ENCODE data around the gene PPP1R3F.
A peak's percentile ranks its signal among the peaks of the same experiment; 100 is the strongest.

Gene PPP1R3F

DNA sequence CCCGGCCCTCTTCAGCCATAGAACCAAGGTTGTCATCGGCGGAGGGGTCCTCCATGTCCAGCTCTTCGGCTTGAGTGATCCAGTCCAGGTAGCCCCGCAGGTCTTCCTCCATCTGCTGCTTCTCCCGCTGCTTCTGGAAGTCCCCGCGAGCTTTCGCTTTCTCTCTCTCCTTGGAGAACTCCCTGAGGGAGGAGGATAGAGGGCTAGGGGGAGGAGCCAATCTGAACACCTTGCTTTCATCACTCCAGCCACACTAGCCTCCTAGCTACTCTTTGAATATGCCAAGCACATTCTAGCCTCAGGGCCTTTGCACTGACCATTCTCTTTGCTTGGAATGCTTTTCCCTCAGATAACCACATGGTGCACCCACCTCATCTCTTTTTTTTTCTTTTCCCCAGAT lies 42.6 kb upstream of the PPP1R3F start:
- Histone ChIP-seq H4K20me1 (ENCODE audit: insufficient read depth) (no peaks in the 10 kb centered on the region), H3K36me3 (ENCODE audit: insufficient read depth) (no peaks in the 10 kb centered on the region), H3K27ac (no peak overlapping the region), H3K9ac (no peak overlapping the region), H3K4me2 (no peak overlapping the region), H3K27me3 (ENCODE audit: insufficient read depth, low read depth) (peaks cover 8% of the 10 kb centered on the region; the same call in 1 of the 2 replicates), H3K4me3 (IDR thresholded peaks at IDR 0.05; ENCODE audit: insufficient read depth, low read depth, low read length) (no peak overlapping the region), H3K4me1 (ENCODE audit: low read depth, poor library complexity, severe bottlenecking) (peaks cover 3% of the 10 kb centered on the region), H3K79me2 (ENCODE audit: insufficient read depth, low read depth) (no peaks in the 10 kb centered on the region), H2AFZ (ENCODE audit: low read depth) (no peak overlapping the region)
- TF ChIP-seq, protein P1, sequence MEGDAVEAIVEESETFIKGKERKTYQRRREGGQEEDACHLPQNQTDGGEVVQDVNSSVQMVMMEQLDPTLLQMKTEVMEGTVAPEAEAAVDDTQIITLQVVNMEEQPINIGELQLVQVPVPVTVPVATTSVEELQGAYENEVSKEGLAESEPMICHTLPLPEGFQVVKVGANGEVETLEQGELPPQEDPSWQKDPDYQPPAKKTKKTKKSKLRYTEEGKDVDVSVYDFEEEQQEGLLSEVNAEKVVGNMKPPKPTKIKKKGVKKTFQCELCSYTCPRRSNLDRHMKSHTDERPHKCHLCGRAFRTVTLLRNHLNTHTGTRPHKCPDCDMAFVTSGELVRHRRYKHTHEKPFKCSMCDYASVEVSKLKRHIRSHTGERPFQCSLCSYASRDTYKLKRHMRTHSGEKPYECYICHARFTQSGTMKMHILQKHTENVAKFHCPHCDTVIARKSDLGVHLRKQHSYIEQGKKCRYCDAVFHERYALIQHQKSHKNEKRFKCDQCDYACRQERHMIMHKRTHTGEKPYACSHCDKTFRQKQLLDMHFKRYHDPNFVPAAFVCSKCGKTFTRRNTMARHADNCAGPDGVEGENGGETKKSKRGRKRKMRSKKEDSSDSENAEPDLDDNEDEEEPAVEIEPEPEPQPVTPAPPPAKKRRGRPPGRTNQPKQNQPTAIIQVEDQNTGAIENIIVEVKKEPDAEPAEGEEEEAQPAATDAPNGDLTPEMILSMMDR (conservative IDR thresholded peaks at IDR 0.05; ENCODE audit: low read depth, low read length), result no peak

DNA sequence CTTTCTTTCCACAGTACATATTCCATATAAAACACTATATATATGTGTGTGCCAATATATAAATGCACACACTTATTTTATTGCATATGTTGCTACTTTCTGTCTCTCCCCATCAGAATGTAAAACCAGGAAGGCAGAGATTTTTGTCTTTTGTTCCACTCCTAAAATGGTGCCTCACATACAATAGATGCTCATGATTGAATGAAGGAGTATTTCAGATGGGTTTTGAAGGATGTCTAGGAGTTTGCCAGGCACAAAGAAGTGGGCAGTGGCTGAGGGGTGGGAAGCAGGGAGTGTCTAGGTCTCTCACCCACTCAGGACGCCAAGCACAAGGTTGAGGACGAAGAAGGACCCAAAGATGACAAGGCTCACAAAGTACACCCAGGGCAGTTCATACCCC lies 41.9 kb upstream of the PPP1R3F start:
- Histone ChIP-seq H3K27me3 (ENCODE audit: insufficient read depth, low read depth) (peaks cover 8% of the 10 kb centered on the region; the same call in 1 of the 2 replicates), H2AFZ (ENCODE audit: low read depth) (no peak overlapping the region), H3K4me2 (no peak overlapping the region), H3K9ac (no peak overlapping the region), H3K36me3 (ENCODE audit: insufficient read depth) (no peaks in the 10 kb centered on the region), H3K27ac (no peak overlapping the region), H3K4me1 (ENCODE audit: low read depth, poor library complexity, severe bottlenecking) (peaks cover 3% of the 10 kb centered on the region), H3K79me2 (ENCODE audit: insufficient read depth, low read depth) (no peaks in the 10 kb centered on the region), H4K20me1 (ENCODE audit: insufficient read depth) (no peaks in the 10 kb centered on the region), H3K4me3 (IDR thresholded peaks at IDR 0.05; ENCODE audit: insufficient read depth, low read depth, low read length) (no peak overlapping the region)
- TF ChIP-seq, protein P1 (conservative IDR thresholded peaks at IDR 0.05; ENCODE audit: low read depth, low read length), result no peak

DNA sequence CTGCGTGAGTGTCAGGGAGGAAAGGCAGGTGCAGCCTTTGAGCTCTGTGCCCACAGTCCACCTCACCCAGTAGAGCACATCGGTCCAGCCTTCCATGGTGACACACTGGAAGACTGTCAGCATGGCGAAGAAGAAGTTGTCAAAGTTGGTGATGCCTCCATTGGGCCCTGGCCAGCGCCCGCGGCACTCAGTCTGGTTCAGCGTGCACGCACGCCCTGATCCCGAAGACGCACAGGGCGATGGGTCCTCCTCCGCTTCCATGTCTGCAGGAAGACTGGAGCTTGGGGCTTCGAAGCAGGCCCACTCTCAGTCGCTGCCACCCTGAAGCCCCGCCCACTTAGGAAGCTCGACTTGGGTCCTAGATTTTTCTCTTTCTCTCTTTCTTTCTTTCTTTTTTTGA lies 41.4 kb upstream of the PPP1R3F start:
- Histone ChIP-seq H3K27ac (no peak overlapping the region), H3K79me2 (ENCODE audit: insufficient read depth, low read depth) (no peaks in the 10 kb centered on the region), H3K4me2 (no peak overlapping the region), H3K4me1 (ENCODE audit: low read depth, poor library complexity, severe bottlenecking) (peaks cover 3% of the 10 kb centered on the region), H2AFZ (ENCODE audit: low read depth) (no peak overlapping the region), H3K27me3 (ENCODE audit: insufficient read depth, low read depth) (peaks cover 8% of the 10 kb centered on the region; the same call in 1 of the 2 replicates), H3K4me3 (IDR thresholded peaks at IDR 0.05; ENCODE audit: insufficient read depth, low read depth, low read length) (no peak overlapping the region), H3K9ac (no peak overlapping the region), H3K36me3 (ENCODE audit: insufficient read depth) (no peaks in the 10 kb centered on the region), H4K20me1 (ENCODE audit: insufficient read depth) (no peaks in the 10 kb centered on the region)
- TF ChIP-seq, protein P1 (conservative IDR thresholded peaks at IDR 0.05; ENCODE audit: low read depth, low read length), result no peak

DNA sequence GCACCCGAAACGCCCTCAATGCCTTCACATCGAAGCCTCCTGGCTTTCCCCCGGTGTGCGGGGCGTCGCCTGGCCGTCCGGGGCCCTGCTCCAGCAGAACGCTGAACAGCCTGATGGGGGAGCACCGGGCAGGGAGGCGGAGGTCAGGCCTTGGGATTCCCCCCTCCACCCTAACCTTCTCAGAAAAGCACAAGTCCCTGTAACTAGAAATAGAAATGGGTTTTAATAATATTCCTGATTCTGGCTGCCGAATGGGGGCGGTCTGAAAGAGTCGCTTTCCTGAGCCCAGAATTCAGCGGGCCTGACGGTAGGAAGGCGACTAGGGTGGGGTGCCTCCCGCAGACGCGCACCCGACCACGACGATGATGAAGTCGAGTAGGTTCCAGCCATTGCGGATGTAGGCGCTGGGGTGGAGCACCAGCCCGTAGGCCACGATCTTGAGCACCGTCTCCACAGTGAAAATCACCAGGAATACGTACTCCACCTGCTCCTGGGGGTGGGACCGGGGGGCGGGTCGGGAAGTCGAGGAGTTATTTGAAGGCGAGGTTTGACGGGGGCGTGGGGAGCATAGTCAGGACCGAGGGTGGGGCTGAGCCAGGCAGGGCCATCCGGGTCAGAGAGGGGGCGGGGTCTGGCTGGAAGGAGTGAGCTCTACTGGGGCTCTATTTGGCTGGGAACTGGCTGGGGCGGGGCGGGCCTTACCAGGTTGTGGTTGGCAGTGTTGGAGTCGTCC lies 38.9 kb upstream of the PPP1R3F start:
- TF ChIP-seq, protein P1 (conservative IDR thresholded peaks at IDR 0.05; ENCODE audit: low read depth, low read length), result 0 out of 2 replicates have a peak, but pooled peaks have one; percentile 34
- peak overlapping the region; percentile 67 for H3K27ac ChIP-seq
- peak overlapping the region; percentile 76 for H2AFZ ChIP-seq (ENCODE audit: low read depth)
- H3K4me1 ChIP-seq (ENCODE audit: low read depth, poor library complexity, severe bottlenecking), result peaks cover 3% of the 10 kb centered on the region
- H3K27me3 ChIP-seq (ENCODE audit: insufficient read depth, low read depth), result no peaks in the 10 kb centered on the region
- H3K36me3 ChIP-seq (ENCODE audit: insufficient read depth), result no peaks in the 10 kb centered on the region
- no peak overlapping the region for H3K4me3 ChIP-seq (IDR thresholded peaks at IDR 0.05; ENCODE audit: insufficient read depth, low read depth, low read length)
- no peaks in the 10 kb centered on the region for H4K20me1 ChIP-seq (ENCODE audit: insufficient read depth)
- H3K4me2 ChIP-seq, result peak overlapping the region; percentile 73
- peak overlapping the region; percentile 58; the same call in 1 of the 2 replicates for H3K9ac ChIP-seq
- no peaks in the 10 kb centered on the region for H3K79me2 ChIP-seq (ENCODE audit: insufficient read depth, low read depth)

Data from KMS-11 (cell line).